ENCODE measurements around the gene XRCC4. TPM values are rescaled to one million over a fixed set of nuclear protein-coding genes. Genes with fewer than 3 reads are reported as not detected.

The XRCC4 gene
- total and polyA plus RNA-seq, 9 of the 15 experiments (the other 6 are each of a cell fraction or from before 2014, with no cell fraction given), result 13.6 to 61.6 (median 22.4) TPM

GRCh38 chr5:83337453-83338035, 260.2 kb downstream of the XRCC4 start:
- in situ Hi-C loops (cut with MboI) (no loop called here), intact Hi-C loops (cut with micrococcal nuclease) (no loop called here)
- ATAC-seq, result no peak
- no peak overlapping the region for H3K27ac ChIP-seq (ENCODE audit: extremely low read depth, low read depth, low read length)
- POLR2A ChIA-PET, result interaction anchor here (1.3 kb wide), 1 partner anchor 9 kb away, joined by 6 read pairs; no protein-coding TSS in a partner anchor
- no peak overlapping the region for H3K4me2 ChIP-seq (ENCODE audit: insufficient read depth, low read length)
- H3K9me3 ChIP-seq (replicated peaks; ENCODE audit: control insufficient read depth, insufficient read depth, low read depth, low read length), result no peaks in the 10 kb centered on the region
- no peaks in the 10 kb centered on the region for H3K9me1 ChIP-seq (ENCODE audit: control insufficient read depth, insufficient read depth, low read length)
- BruUV-seq (replicated peaks), result no TSS peak
- H2AFZ ChIP-seq (ENCODE audit: low read depth, low read length), result no peak overlapping the region
- no peak overlapping the region for H3K4me3 ChIP-seq
- 47% methylated on average over 4 of the region's 4 CpGs for WGBS (ENCODE audit: insufficient coverage, low coverage, missing lambda C conversion rate)
- H3K27me3 ChIP-seq (ENCODE audit: control insufficient read depth in 2 of 2, insufficient read depth in 2 of 2, low read length in 2 of 2), result no peaks in the 10 kb centered on the region
- CTCF ChIA-PET (ENCODE audit: low intra/inter-chr PET ratio), result no interaction called here
- H3K4me1 ChIP-seq (replicated peaks in 1 of 2; ENCODE audit: control insufficient read depth in 2 of 2, insufficient read depth in 2 of 2, low read length in 2 of 2), result peaks cover 0 to 6% of the 10 kb centered on the region in 2 experiments; a peak in 1 of 5 replicates
- H3K9ac ChIP-seq (ENCODE audit: insufficient read depth in 1 of 2, low read depth in 2 of 2, low read length in 2 of 2), result no peak overlapping the region
- H3K36me3 ChIP-seq (ENCODE audit: control insufficient read depth, insufficient read depth, low read length), result no peaks in the 10 kb centered on the region
- no peaks in the 10 kb centered on the region for H3K79me2 ChIP-seq (ENCODE audit: control insufficient read depth, insufficient read depth, low read length)
- no peaks in the 10 kb centered on the region for H4K20me1 ChIP-seq (replicated peaks; ENCODE audit: control insufficient read depth, insufficient read depth, low read length)
- no peak for DNase-seq (ENCODE audit: extremely low read depth in 1 of 4, low spot score in 3 of 4)
- FAIRE-seq, result no peak
- no peak for TF ChIP-seq NFIX (CRISPR knock-in tag; IDR thresholded peaks at IDR 0.05; ENCODE audit: low read depth)
- TF ChIP-seq HMBOX1 (IDR thresholded peaks at IDR 0.05), result no peak
- no peak for TF ChIP-seq CBX3 (IDR thresholded peaks at IDR 0.05; ENCODE audit: borderline replicate concordance in 1 of 2, low read length in 2 of 2)
- TF ChIP-seq NKRF (IDR thresholded peaks at IDR 0.05; ENCODE audit: borderline replicate concordance), result no peak
- no peak for TF ChIP-seq ZNF609 (CRISPR knock-in tag; IDR thresholded peaks at IDR 0.05; ENCODE audit: borderline replicate concordance)
- no peak for TF ChIP-seq HDGF (IDR thresholded peaks at IDR 0.05)
- no peak for TF ChIP-seq CSDE1 (IDR thresholded peaks at IDR 0.05)
- TF ChIP-seq PCBP2 (IDR thresholded peaks at IDR 0.05; ENCODE audit: low read depth, low read length, poor library complexity, severe bottlenecking), result no peak
